Panc1 (cell line): Measurements from ENCODE around the gene FBXO42.

Experiments used
- POLR2AphosphoS5 ChIP-seq: IDR thresholded peaks from 2 replicates; pipeline ENCODE4 v1.6.1; 2012; ENCODE audit warnings: mild to moderate bottlenecking, low read depth, low read length, moderate library complexity
- REST ChIP-seq, 2 experiments: IDR thresholded peaks; 2 replicates each; pipeline ENCODE4 v1.6.1; 2011 to 2012; ENCODE audit warnings: low read depth in 2 of 2, control low read depth in 1 of 2, low read length in 1 of 2, mild to moderate bottlenecking in 1 of 2, moderate library complexity in 1 of 2; ENCODE audit not compliant: insufficient read depth in 1 of 2
- SIN3A ChIP-seq: IDR thresholded peaks from 2 replicates; pipeline ENCODE4 v1.6.1; 2012; ENCODE audit warnings: low read depth, mild to moderate bottlenecking, low read length, moderate library complexity, borderline replicate concordance; ENCODE audit not compliant: insufficient read depth
- TCF7L2 ChIP-seq: IDR thresholded peaks from 2 replicates; pipeline ENCODE4 v1.6.1; 2011; ENCODE audit warnings: mild to moderate bottlenecking, low read depth, low read length, inconsistent platforms
- TF ChIP-seq, protein P1 (sequence below): fragments of 450-650 bp; IDR thresholded peaks from 2 replicates; pipeline ENCODE4 v1.5.1; 2017; ENCODE audit warnings: mild to moderate bottlenecking

GRCh38 chr1:16292739-16293138, 59.5 kb downstream of the FBXO42 start:
- TF ChIP-seq, protein P1, sequence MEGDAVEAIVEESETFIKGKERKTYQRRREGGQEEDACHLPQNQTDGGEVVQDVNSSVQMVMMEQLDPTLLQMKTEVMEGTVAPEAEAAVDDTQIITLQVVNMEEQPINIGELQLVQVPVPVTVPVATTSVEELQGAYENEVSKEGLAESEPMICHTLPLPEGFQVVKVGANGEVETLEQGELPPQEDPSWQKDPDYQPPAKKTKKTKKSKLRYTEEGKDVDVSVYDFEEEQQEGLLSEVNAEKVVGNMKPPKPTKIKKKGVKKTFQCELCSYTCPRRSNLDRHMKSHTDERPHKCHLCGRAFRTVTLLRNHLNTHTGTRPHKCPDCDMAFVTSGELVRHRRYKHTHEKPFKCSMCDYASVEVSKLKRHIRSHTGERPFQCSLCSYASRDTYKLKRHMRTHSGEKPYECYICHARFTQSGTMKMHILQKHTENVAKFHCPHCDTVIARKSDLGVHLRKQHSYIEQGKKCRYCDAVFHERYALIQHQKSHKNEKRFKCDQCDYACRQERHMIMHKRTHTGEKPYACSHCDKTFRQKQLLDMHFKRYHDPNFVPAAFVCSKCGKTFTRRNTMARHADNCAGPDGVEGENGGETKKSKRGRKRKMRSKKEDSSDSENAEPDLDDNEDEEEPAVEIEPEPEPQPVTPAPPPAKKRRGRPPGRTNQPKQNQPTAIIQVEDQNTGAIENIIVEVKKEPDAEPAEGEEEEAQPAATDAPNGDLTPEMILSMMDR, result no peak
- no peak for TF ChIP-seq POLR2AphosphoS5
- TF ChIP-seq TCF7L2, result no peak
- TF ChIP-seq REST (IDR thresholded peaks at IDR 0.05; ENCODE audit: insufficient read depth in 1 of 2, low read depth in 2 of 2, low read length in 1 of 2), result no peak
- TF ChIP-seq SIN3A, result no peak
